ENCODE results near the gene HES3. TPM values are rescaled to one million over a fixed set of nuclear protein-coding genes. Genes with fewer than 3 reads are reported as not detected.

HES3 gene
- total and polyA plus RNA-seq, 2 of the 4 experiments (the other 2 are of a cell fraction): not detected

DNA sequence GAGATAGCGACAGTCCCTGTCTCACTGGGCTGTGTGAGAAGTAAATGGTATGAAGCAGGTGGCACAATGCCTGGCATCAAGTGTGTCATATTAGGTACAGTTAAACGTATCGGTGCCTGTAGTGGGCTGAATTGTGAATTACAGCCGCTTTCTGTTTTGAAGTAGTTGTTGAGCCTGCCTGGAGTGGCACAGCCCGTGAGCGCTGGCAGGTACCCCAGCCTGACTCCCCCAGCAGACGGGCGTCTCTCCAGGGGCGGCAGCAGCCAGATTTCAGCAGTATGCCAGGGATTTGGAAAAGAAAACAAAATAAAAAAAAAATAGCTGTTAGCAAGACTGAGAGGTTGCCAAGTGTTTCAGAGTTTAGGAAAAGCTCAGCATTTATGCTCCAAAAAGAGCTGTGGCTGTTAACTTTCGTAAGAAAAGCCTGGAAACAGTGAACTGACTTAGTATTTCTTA is 43.5 kb downstream of the HES3 start:
- dilution Hi-C loops (cut with HindIII; ENCODE audit: low sequenced_read_pairs, unreplicated experiment): no loop called here
- H2AK9ac ChIP-seq (replicated peaks; ENCODE audit: low read depth, low read length, poor library complexity): no peak overlapping the region
- H2BK5ac ChIP-seq (ENCODE audit: low read depth, low read length, poor library complexity, severe bottlenecking): no peak overlapping the region
- H3K9me1 ChIP-seq (ENCODE audit: insufficient read depth, low read length): no peaks in the 10 kb centered on the region
- no peak overlapping the region for H3K27ac ChIP-seq (ENCODE audit: insufficient read depth, low read length)
- in situ Hi-C loops (cut with MboI; ENCODE audit: low sequenced_read_pairs): no loop called here
- H4K91ac ChIP-seq (ENCODE audit: insufficient read depth, low read depth, low read length): no peak overlapping the region
- ChIA-PET CTCF (no interaction called here), POLR2A (ENCODE audit: unreplicated experiment) (no interaction called here)
- H3K14ac ChIP-seq (replicated peaks; ENCODE audit: low read depth, low read length): no peak overlapping the region
- no peak overlapping the region for H3K4me3 ChIP-seq (ENCODE audit: insufficient read depth, low read depth, low read length)
- peaks cover 3% of the 10 kb centered on the region; the same call in 1 of the 2 replicates for H3K36me3 ChIP-seq (ENCODE audit: control insufficient read depth, insufficient read depth, low read length)
- no peak overlapping the region for H4K8ac ChIP-seq (ENCODE audit: low read depth in 2 of 2, low read length in 2 of 2)
- WGBS, 2 experiments (ENCODE audit: extremely low coverage in 2 of 2, insufficient read length in 1 of 2): 73% methylated on average over 6 of the region's 10 CpGs; no CpG with 5 or more reads in 1 of the 2 experiments
- H3K27me3 ChIP-seq (ENCODE audit: control insufficient read depth, insufficient read depth, low read length): no peaks in the 10 kb centered on the region
- no peaks in the 10 kb centered on the region for H3K9me3 ChIP-seq (ENCODE audit: control insufficient read depth, insufficient read depth, low read length)
- no peak overlapping the region for H3K18ac ChIP-seq (ENCODE audit: low read depth, low read length)
- intact Hi-C loops (cut with micrococcal nuclease): no loop called here
- no peak for DNase-seq
- TF ChIP-seq CHD1 (IDR thresholded peaks at IDR 0.05; ENCODE audit: low read depth, low read length) (no peak), NFE2L2 (IDR thresholded peaks at IDR 0.05; ENCODE audit: low read depth, low read length) (no peak), USF2 (IDR thresholded peaks at IDR 0.05; ENCODE audit: low read depth, low read length) (no peak), RFX5 (IDR thresholded peaks at IDR 0.05; ENCODE audit: low read depth, low read length) (no peak), POLR2A (IDR thresholded peaks at IDR 0.05; ENCODE audit: low read depth, low read length) (no peak), RCOR1 (IDR thresholded peaks at IDR 0.05; ENCODE audit: insufficient replicate concordance, low read length) (no peak), BHLHE40 (IDR thresholded peaks at IDR 0.05; ENCODE audit: low read depth, low read length) (no peak), FOS (IDR thresholded peaks at IDR 0.05; ENCODE audit: low read depth, low read length) (no peak), MAZ (IDR thresholded peaks at IDR 0.05; ENCODE audit: borderline replicate concordance, low read depth, low read length) (no peak), CEBPB (IDR thresholded peaks at IDR 0.05; ENCODE audit: low read depth, low read length) (no peak), SMC3 (IDR thresholded peaks at IDR 0.05; ENCODE audit: low read depth, low read length) (no peak), RAD21 (IDR thresholded peaks at IDR 0.05; ENCODE audit: low read length) (no peak)
- TF ChIP-seq, protein P1, sequence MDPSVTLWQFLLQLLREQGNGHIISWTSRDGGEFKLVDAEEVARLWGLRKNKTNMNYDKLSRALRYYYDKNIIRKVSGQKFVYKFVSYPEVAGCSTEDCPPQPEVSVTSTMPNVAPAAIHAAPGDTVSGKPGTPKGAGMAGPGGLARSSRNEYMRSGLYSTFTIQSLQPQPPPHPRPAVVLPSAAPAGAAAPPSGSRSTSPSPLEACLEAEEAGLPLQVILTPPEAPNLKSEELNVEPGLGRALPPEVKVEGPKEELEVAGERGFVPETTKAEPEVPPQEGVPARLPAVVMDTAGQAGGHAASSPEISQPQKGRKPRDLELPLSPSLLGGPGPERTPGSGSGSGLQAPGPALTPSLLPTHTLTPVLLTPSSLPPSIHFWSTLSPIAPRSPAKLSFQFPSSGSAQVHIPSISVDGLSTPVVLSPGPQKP (IDR thresholded peaks at IDR 0.05; ENCODE audit: borderline replicate concordance, low read depth, low read length): no peak
- H2BK20ac ChIP-seq (ENCODE audit: low read depth, low read length): no peak overlapping the region
- H4K5ac ChIP-seq (ENCODE audit: low read depth, low read length): no peak overlapping the region
- no TSS peak for BruUV-seq (replicated peaks)
- no peak overlapping the region for H2BK120ac ChIP-seq (ENCODE audit: low read depth, low read length)
- no peak overlapping the region for H2BK15ac ChIP-seq (ENCODE audit: low read depth, low read length)
- H3K56ac ChIP-seq (ENCODE audit: extremely low read depth, insufficient read depth, low read length): no peak overlapping the region
- H3K4ac ChIP-seq (ENCODE audit: low read depth, low read length): no peak overlapping the region
- ATAC-seq (ENCODE audit: low read depth): no peak
- no peak overlapping the region for H2AK5ac ChIP-seq (ENCODE audit: low read depth, low read length)
- no peak overlapping the region for H3K9ac ChIP-seq (ENCODE audit: low read depth, low read length)
- no peaks in the 10 kb centered on the region for H4K20me1 ChIP-seq (ENCODE audit: insufficient read depth, low read length)
- H3K4me1 ChIP-seq (ENCODE audit: control insufficient read depth, insufficient read depth, low read length): no peaks in the 10 kb centered on the region
- H2AFZ ChIP-seq (replicated peaks; ENCODE audit: low read length, poor library complexity): no peak overlapping the region
- H3K4me2 ChIP-seq (ENCODE audit: low read depth, low read length): no peak overlapping the region
- H3K79me1 ChIP-seq (ENCODE audit: low read depth in 1 of 2, low read length in 2 of 2): no peaks in the 10 kb centered on the region; a peak in 1 of 4 replicates
- H3K23ac ChIP-seq (ENCODE audit: low read depth, low read length): no peak overlapping the region

Measured in IMR-90 (cell line).